Measurements from ENCODE around the gene TRABD2A. TPM values are rescaled to one million over a fixed set of nuclear protein-coding genes. Genes with fewer than 3 reads are reported as not detected.

Gene TRABD2A
- total RNA-seq (2016; rRNA removed; fragmentation: Illumina TruSeq; extraction: Trizol) (0.36 TPM in 1 of 2 replicates, not detected in the other), polyA plus RNA-seq (2011; rRNA removed) (0.15 and 0.21 TPM in 2 replicates), polyA minus RNA-seq (2011; rRNA and poly(A)+ RNA removed; ENCODE audit: low replicate concordance) (0.16 and 246 TPM in 2 replicates), Bru-seq, nascent RNA (percentile 7 among the genes with signal in this experiment), BruChase-seq, experiment 1, labeled RNA remaining after a 6-hour chase (percentile 14 among the genes with signal in this experiment), BruChase-seq, experiment 2, labeled RNA remaining after a 2-hour chase (percentile 19 among the genes with signal in this experiment)
- not detected in 2 replicates for total RNA-seq (2016; cell fraction: cytosol; rRNA removed; fragmentation: Illumina TruSeq; extraction: Trizol; ENCODE audit: low read depth)
- 0.09 TPM in 1 of 2 replicates, not detected in the other for total RNA-seq (2016; cell fraction: insoluble cytoplasmic fraction; rRNA removed; fragmentation: Illumina TruSeq; extraction: Trizol)
- total RNA-seq (2016; cell fraction: membrane; rRNA removed; fragmentation: Illumina TruSeq; extraction: Trizol): 0.38 TPM in 1 of 2 replicates, not detected in the other
- total RNA-seq (2016; cell fraction: nucleus; rRNA removed; fragmentation: Illumina TruSeq; extraction: Trizol): 0.34 TPM in 1 of 2 replicates, not detected in the other
- polyA plus RNA-seq (2011; cell fraction: cytosol; rRNA removed): 0.21 TPM in 1 of 2 replicates, not detected in the other
- 0.12 TPM in 1 of 2 replicates, not detected in the other for polyA plus RNA-seq (2011; cell fraction: nucleus; rRNA removed)
- polyA plus RNA-seq (2012): 0.13 and 0.25 TPM in 2 replicates
- 0.28 TPM in 1 of 2 replicates, not detected in the other for polyA plus RNA-seq (2016; cell fraction: cytosol; fragmentation: Illumina TruSeq; extraction: Trizol; ENCODE audit: low read depth)
- polyA plus RNA-seq (2016; cell fraction: insoluble cytoplasmic fraction; fragmentation: Illumina TruSeq; extraction: Trizol; ENCODE audit: low read depth): not detected in 2 replicates
- 0.06 TPM in 1 of 2 replicates, not detected in the other for polyA plus RNA-seq (2016; cell fraction: membrane; fragmentation: Illumina TruSeq; extraction: Trizol; ENCODE audit: low read depth)
- not detected in 2 replicates for polyA plus RNA-seq (2016; cell fraction: nucleus; fragmentation: Illumina TruSeq; extraction: Trizol; ENCODE audit: insufficient read depth, low read depth)
- polyA minus RNA-seq (2011; cell fraction: cytosol; rRNA and poly(A)+ RNA removed): not detected in 2 replicates
- 0.50 TPM in 1 of 2 replicates, not detected in the other for polyA minus RNA-seq (2011; cell fraction: nucleus; rRNA and poly(A)+ RNA removed)
- long read RNA-seq, experiment 1: 0 reads
- long read RNA-seq, experiment 2: 0 reads

DNA sequence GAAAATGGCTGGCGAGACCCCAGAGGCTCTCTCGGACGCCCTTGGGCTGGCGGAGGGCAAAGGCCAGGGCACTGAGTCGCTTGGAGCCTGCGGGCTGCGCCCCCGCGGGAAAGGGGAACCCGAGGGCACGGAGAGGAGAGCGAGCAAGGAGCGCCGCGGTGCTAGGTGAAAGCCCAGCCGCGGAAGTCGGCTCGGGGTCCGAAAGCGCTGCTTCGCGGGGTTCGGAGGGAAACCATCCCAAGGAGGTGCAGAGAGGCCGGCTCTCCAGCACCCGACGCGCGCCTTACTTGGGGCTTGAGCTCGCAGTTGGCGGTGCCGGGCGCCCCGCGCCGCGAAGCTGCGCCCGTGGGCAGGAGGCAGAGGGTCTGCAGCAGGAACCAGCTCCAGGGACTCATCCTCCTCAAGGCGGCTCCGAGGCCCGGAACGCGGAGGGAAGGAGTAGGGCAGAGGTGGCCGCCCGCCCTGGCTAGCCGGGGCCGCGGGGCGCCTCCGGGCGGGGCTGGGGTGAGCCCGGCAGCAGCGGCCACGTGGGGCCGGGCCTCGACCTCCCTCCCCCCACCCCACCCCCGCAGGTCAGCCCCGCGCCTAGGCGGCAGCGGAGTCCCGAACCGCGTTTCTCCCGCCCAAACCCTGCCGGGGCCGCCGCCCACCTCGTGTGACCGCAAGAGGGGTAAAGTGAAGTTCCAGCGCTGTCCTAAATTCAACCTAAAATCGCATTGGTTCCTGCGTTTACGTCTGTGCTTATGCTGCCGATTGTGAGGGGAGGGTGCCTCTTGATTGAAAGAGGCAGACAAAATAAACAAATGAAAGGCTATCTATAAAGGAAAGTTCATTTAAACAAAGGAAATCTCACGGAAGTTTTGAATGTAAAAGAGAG, at the start of gene TRABD2A:
Gene TRABD2A (minus strand): TSS at position 440 of the 877 bp plus-strand sequence. CDS start 45 bp downstream, at position 395.
- H3K4me3 ChIP-seq (replicated peaks in 1 of 3; ENCODE audit: insufficient read depth in 1 of 3, low read depth in 2 of 3, low read length in 3 of 3): peak within 1 kb of the TSS in 2 of 3 experiments; percentile 37 to 63; a peak in 4 of 6 replicates
- peaks cover 3% of the 10 kb centered on the region; the same call in 1 of the 2 replicates for H4K20me1 ChIP-seq (ENCODE audit: insufficient read depth, low read length)
- peak within 1 kb of the TSS; percentile 4 for H2AFZ ChIP-seq (ENCODE audit: low read length)
- ATAC-seq (peak; percentile 24), FAIRE-seq (no peak), DNase-seq (ENCODE audit: low spot score) (no peak)
- no peaks in the 10 kb centered on the region for H3K79me2 ChIP-seq (ENCODE audit: insufficient read depth, low read length)
- in situ Hi-C loops (cut with HindIII; ENCODE audit: extremely low pct_ligation_motif_present, low pct_unique_long_range_greater_than_20kb) (loop anchor here (5.0 to 10.0 kb wide), 2 partner anchors 246 to 394 kb away; no protein-coding TSS in a partner anchor), intact Hi-C loops (cut with micrococcal nuclease; ENCODE audit: unreplicated experiment) (no loop called here)
- no peak within 1 kb of the TSS for H3K27ac ChIP-seq (ENCODE audit: extremely low read length, insufficient read depth, low read length)
- H3K27me3 ChIP-seq (ENCODE audit: control insufficient read depth in 1 of 2, insufficient read depth in 2 of 2, low read length in 2 of 2): peaks cover 17 to 53% of the 10 kb centered on the region in 2 experiments
- peaks cover 40% of the 10 kb centered on the region for H3K4me1 ChIP-seq (ENCODE audit: insufficient read depth, low read length)
- no TSS peak for BruUV-seq (replicated peaks)
- ChIA-PET CTCF (ENCODE audit: low intra/inter-chr PET ratio, low total read pairs) (interaction anchor here (1.4 to 3.2 kb wide), 4 partner anchors 11 to 385 kb away, joined by 4 to 20 read pairs (median 12); no protein-coding TSS in a partner anchor), POLR2A (no interaction called here)
- H3K36me3 ChIP-seq (replicated peaks in 1 of 2; ENCODE audit: control insufficient read depth in 1 of 2, insufficient read depth in 2 of 2, low read length in 2 of 2): no peaks in the 10 kb centered on the region
- 12% methylated on average over 54 of the region's 77 CpGs for WGBS (ENCODE audit: low lambda C conversion rate)
- no peak within 1 kb of the TSS for H3K9ac ChIP-seq (ENCODE audit: insufficient read depth, low read depth, low read length)
- peak within 1 kb of the TSS; percentile 68 for H3K4me2 ChIP-seq (ENCODE audit: low read depth, low read length)
- no peaks in the 10 kb centered on the region for H3K9me3 ChIP-seq (ENCODE audit: low read length)
- TF ChIP-seq, protein P1, sequence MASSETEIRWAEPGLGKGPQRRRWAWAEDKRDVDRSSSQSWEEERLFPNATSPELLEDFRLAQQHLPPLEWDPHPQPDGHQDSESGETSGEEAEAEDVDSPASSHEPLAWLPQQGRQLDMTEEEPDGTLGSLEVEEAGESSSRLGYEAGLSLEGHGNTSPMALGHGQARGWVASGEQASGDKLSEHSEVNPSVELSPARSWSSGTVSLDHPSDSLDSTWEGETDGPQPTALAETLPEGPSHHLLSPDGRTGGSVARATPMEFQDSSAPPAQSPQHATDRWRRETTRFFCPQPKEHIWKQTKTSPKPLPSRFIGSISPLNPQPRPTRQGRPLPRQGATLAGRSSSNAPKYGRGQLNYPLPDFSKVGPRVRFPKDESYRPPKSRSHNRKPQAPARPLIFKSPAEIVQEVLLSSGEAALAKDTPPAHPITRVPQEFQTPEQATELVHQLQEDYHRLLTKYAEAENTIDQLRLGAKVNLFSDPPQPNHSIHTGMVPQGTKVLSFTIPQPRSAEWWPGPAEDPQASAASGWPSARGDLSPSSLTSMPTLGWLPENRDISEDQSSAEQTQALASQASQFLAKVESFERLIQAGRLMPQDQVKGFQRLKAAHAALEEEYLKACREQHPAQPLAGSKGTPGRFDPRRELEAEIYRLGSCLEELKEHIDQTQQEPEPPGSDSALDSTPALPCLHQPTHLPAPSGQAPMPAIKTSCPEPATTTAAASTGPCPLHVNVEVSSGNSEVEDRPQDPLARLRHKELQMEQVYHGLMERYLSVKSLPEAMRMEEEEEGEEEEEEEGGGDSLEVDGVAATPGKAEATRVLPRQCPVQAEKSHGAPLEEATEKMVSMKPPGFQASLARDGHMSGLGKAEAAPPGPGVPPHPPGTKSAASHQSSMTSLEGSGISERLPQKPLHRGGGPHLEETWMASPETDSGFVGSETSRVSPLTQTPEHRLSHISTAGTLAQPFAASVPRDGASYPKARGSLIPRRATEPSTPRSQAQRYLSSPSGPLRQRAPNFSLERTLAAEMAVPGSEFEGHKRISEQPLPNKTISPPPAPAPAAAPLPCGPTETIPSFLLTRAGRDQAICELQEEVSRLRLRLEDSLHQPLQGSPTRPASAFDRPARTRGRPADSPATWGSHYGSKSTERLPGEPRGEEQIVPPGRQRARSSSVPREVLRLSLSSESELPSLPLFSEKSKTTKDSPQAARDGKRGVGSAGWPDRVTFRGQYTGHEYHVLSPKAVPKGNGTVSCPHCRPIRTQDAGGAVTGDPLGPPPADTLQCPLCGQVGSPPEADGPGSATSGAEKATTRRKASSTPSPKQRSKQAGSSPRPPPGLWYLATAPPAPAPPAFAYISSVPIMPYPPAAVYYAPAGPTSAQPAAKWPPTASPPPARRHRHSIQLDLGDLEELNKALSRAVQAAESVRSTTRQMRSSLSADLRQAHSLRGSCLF (CRISPR knock-in tag; IDR thresholded peaks at IDR 0.05; ENCODE audit: borderline replicate concordance): no peak
- TF ChIP-seq ZNF232 (CRISPR knock-in tag; IDR thresholded peaks at IDR 0.05; ENCODE audit: borderline replicate concordance) (no peak), SOX5 (CRISPR knock-in tag; IDR thresholded peaks at IDR 0.05; ENCODE audit: borderline replicate concordance) (no peak), FOXP1 (IDR thresholded peaks at IDR 0.05) (no peak), FOXP1 (CRISPR knock-in tag; IDR thresholded peaks at IDR 0.05) (no peak), TBX3 (IDR thresholded peaks at IDR 0.05; ENCODE audit: borderline replicate concordance) (no peak), MED8 (CRISPR knock-in tag; IDR thresholded peaks at IDR 0.05; ENCODE audit: insufficient replicate concordance) (no peak), ZNF484 (CRISPR knock-in tag; IDR thresholded peaks at IDR 0.05; ENCODE audit: borderline replicate concordance, low read depth) (no peak), NPAS2 (CRISPR knock-in tag; IDR thresholded peaks at IDR 0.05; ENCODE audit: borderline replicate concordance) (no peak), ZNF776 (CRISPR knock-in tag; IDR thresholded peaks at IDR 0.05) (no peak), ZNF382 (CRISPR knock-in tag; IDR thresholded peaks at IDR 0.05; ENCODE audit: borderline replicate concordance) (no peak)
- TF ChIP-seq, protein P2, sequence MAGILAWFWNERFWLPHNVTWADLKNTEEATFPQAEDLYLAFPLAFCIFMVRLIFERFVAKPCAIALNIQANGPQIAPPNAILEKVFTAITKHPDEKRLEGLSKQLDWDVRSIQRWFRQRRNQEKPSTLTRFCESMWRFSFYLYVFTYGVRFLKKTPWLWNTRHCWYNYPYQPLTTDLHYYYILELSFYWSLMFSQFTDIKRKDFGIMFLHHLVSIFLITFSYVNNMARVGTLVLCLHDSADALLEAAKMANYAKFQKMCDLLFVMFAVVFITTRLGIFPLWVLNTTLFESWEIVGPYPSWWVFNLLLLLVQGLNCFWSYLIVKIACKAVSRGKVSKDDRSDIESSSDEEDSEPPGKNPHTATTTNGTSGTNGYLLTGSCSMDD (CRISPR knock-in tag; IDR thresholded peaks at IDR 0.05): no peak
